K562 (cell line): ENCODE results near the gene DPH1. TPM values are rescaled to one million over a fixed set of nuclear protein-coding genes. Genes with fewer than 3 reads are reported as not detected.

Source experiments
- ATAC-seq: fragments of 200-7000 bp; cut with Tn5 transposase; 3 replicates; pipeline ENCODE4 v1.9.1; 2020; ENCODE audit warnings: moderate library complexity
- BruUV-seq: library from RNA; stranded (reverse); fragments of 400-500 nt; replicated peaks from 2 replicates; lab custom pipeline; 2021; lab: Mats Ljungman, UMichigan
- CTCF ChIA-PET: fragments of 300-600 bp; formaldehyde crosslinking; extraction: SDS; loops from one replicate; lab custom pipeline; 2021; ENCODE audit warnings: low intra/inter-chr PET ratio; lab: Yijun Ruan, JAX
- POLR2A ChIA-PET: fragments of 300-600, 350-650 bp; sonication (Branson Sonifier 250); formaldehyde crosslinking; extraction: SDS; loops from one replicate; lab custom pipeline; 2021; ENCODE audit warnings: antibody characterized with exemption, inconsistent platforms; lab: Yijun Ruan, JAX
- DNase-seq, 4 experiments: peaks; one replicate each; pipeline versions ENCODE4 v3.0.0 to v3.0.0-alpha.2; 2011 to 2018; ENCODE audit warnings: low spot score in 3 of 4, mixed read lengths in 3 of 4; ENCODE audit errors: extremely low read depth in 1 of 4
- FAIRE-seq: peaks from 2 replicates; lab custom pipeline; 2011; peaks lifted over from hg19 to GRCh38; lab: Jason Lieb, UNC
- H2AFZ ChIP-seq: 2 replicates; pipeline ENCODE4 v1.6.0; 2011; ENCODE audit warnings: low read depth, low read length, control low read depth, inconsistent platforms
- H3K27ac ChIP-seq: fragments of 200-600 bp; 3 replicates; pipeline ENCODE4 v1.8.0; 2011; ENCODE audit warnings: low read depth, mild to moderate bottlenecking, control low read depth, inconsistent platforms, low read length, moderate library complexity, mixed read lengths; ENCODE audit errors: extremely low read depth
- H3K27me3 ChIP-seq, 2 experiments: fragments of 300-600 bp in 1 of 2; 2 replicates in 1 of 2; 3 replicates in 1 of 2; pipeline versions ENCODE4 v1.6.0 to v1.8.0; 2011; ENCODE audit warnings: inconsistent platforms in 2 of 2, low read length in 2 of 2, mild to moderate bottlenecking in 1 of 2, mixed read lengths in 1 of 2, moderate library complexity in 1 of 2; ENCODE audit not compliant: control insufficient read depth in 2 of 2, insufficient read depth in 2 of 2
- H3K36me3 ChIP-seq: fragments of 300-600 bp; 3 replicates; pipeline ENCODE4 v1.8.0; 2011; ENCODE audit warnings: mild to moderate bottlenecking, low read length, inconsistent platforms; ENCODE audit not compliant: control insufficient read depth, insufficient read depth
- H3K4me1 ChIP-seq, 2 experiments: fragments of 200-600 bp in 1 of 2; replicated peaks in 1 of 2; 2 replicates in 1 of 2; 3 replicates in 1 of 2; pipeline versions ENCODE4 v1.5.1 to v1.8.0; 2011; ENCODE audit warnings: inconsistent platforms in 2 of 2, low read length in 2 of 2, mild to moderate bottlenecking in 1 of 2, mixed read lengths in 1 of 2, moderate library complexity in 1 of 2; ENCODE audit not compliant: control insufficient read depth in 2 of 2, insufficient read depth in 2 of 2
- H3K4me2 ChIP-seq: 2 replicates; pipeline ENCODE4 v1.6.1; 2011; ENCODE audit warnings: low read length, control low read depth, inconsistent platforms, mixed read lengths; ENCODE audit not compliant: insufficient read depth
- H3K4me3 ChIP-seq: fragments of 200-600 bp; sonication (generic), shearing (Covaris generic); 2 replicates; pipeline ENCODE4 v1.5.1; 2016; ENCODE audit warnings: control low read depth, inconsistent platforms
- H3K79me2 ChIP-seq: fragments of 200-600 bp; 3 replicates; pipeline ENCODE4 v1.8.0; 2011; ENCODE audit warnings: low read length, inconsistent platforms; ENCODE audit not compliant: control insufficient read depth, insufficient read depth
- H3K9ac ChIP-seq, 2 experiments: 2 replicates each; pipeline versions ENCODE4 v1.6.0 to v1.6.1; 2011; ENCODE audit warnings: low read depth in 2 of 2, low read length in 2 of 2, control low read depth in 1 of 2, inconsistent platforms in 1 of 2, mild to moderate bottlenecking in 1 of 2, mixed read lengths in 1 of 2; ENCODE audit not compliant: insufficient read depth in 1 of 2
- H3K9me1 ChIP-seq: one replicate; pipeline ENCODE4 v1.6.0; 2011; ENCODE audit warnings: inconsistent platforms, mild to moderate bottlenecking, low read length, moderate library complexity; ENCODE audit not compliant: control insufficient read depth, insufficient read depth
- H3K9me3 ChIP-seq: replicated peaks from 2 replicates; pipeline ENCODE4 v1.5.1; 2011; ENCODE audit warnings: low read depth, low read length, inconsistent platforms; ENCODE audit not compliant: control insufficient read depth, insufficient read depth
- H4K20me1 ChIP-seq: replicated peaks from 2 replicates; pipeline ENCODE4 v1.6.1; 2011; ENCODE audit warnings: low read length, inconsistent platforms, mixed read lengths; ENCODE audit not compliant: control insufficient read depth, insufficient read depth
- CBFA2T2 ChIP-seq: fragments of 450-650 bp; conservative IDR thresholded peaks from 2 replicates; pipeline ENCODE4 v1.6.1; 2017; ENCODE audit warnings: mild to moderate bottlenecking
- CBFA2T3 ChIP-seq: fragments of 450-650 bp; IDR thresholded peaks from 2 replicates; pipeline ENCODE4 v1.6.1; 2017
- CXXC5 ChIP-seq: fragments of 250-450 bp; sonication (Bioruptor Pico); IDR thresholded peaks from 2 replicates; pipeline ENCODE4 v1.8.0; 2022; ENCODE audit warnings: inconsistent platforms, mild to moderate bottlenecking, moderate library complexity
- DPF2 ChIP-seq: fragments of 450-650 bp; IDR thresholded peaks from 2 replicates; pipeline ENCODE4 v1.6.1; 2016
- ESRRA ChIP-seq: fragments of 450-650 bp; IDR thresholded peaks from 2 replicates; pipeline ENCODE4 v1.6.1; 2014; ENCODE audit warnings: low read depth, mild to moderate bottlenecking, moderate library complexity, borderline replicate concordance
- ETV5 ChIP-seq: sonication (generic); formaldehyde crosslinking; IDR thresholded peaks from 2 replicates; pipeline ENCODE4 v1.4.0; 2020; ENCODE audit warnings: low read depth, mild to moderate bottlenecking, missing genetic modification reagents
- GABPA ChIP-seq: fragments of 200-800 bp; sonication (Bioruptor generic); conservative IDR thresholded peaks from 2 replicates; pipeline ENCODE4 v1.6.1; 2016; ENCODE audit warnings: low read depth, missing genetic modification characterization, missing compliant biosample characterization
- GATA2 ChIP-seq: sonication (generic); formaldehyde crosslinking; IDR thresholded peaks from 2 replicates; pipeline ENCODE4 v1.4.0; 2020; ENCODE audit warnings: mild to moderate bottlenecking, missing genetic modification reagents
- L3MBTL2 ChIP-seq: fragments of 450-650 bp; IDR thresholded peaks from 2 replicates; pipeline ENCODE4 v1.6.1; 2016; ENCODE audit warnings: mild to moderate bottlenecking, moderate library complexity
- LEF1 ChIP-seq: fragments of 450-650 bp; IDR thresholded peaks from 2 replicates; pipeline ENCODE4 v1.6.1; 2016; ENCODE audit warnings: mild to moderate bottlenecking
- MAZ ChIP-seq, 2 experiments: fragments of 450-650 bp in 1 of 2; sonication (generic) in 1 of 2; formaldehyde crosslinking; IDR thresholded peaks in 1 of 2; conservative IDR thresholded peaks in 1 of 2; 2 replicates each; pipeline versions ENCODE4 v1.4.0 to v1.5.0; 2020; ENCODE audit warnings: mild to moderate bottlenecking in 1 of 2, missing genetic modification reagents in 1 of 2
- MECOM ChIP-seq: fragments of 250-450 bp; sonication (Bioruptor Pico); IDR thresholded peaks from 2 replicates; pipeline ENCODE4 v1.8.0; 2022; ENCODE audit warnings: inconsistent platforms
- RNF2 ChIP-seq: sonication (generic); IDR thresholded peaks from 2 replicates; pipeline ENCODE4 v1.6.1; 2016
- SMC3 ChIP-seq: conservative IDR thresholded peaks from 2 replicates; pipeline ENCODE4 v1.6.1; 2011; ENCODE audit warnings: low read depth, low read length, improper control_type of control experiment; ENCODE audit not compliant: insufficient read depth
- SP2 ChIP-seq: IDR thresholded peaks from 2 replicates; pipeline ENCODE4 v1.6.1; 2011; ENCODE audit warnings: mild to moderate bottlenecking, low read depth, low read length, moderate library complexity; ENCODE audit not compliant: poor library complexity, severe bottlenecking; ENCODE audit errors: extremely low read depth
- ZFX ChIP-seq: sonication (generic); formaldehyde crosslinking; IDR thresholded peaks from 2 replicates; pipeline ENCODE4 v1.8.0; 2022; ENCODE audit warnings: mild to moderate bottlenecking, missing genetic modification reagents, moderate library complexity
- WGBS: fragments of 100-300 bp; shearing (Covaris generic); methylation state at CpG from one replicate; pipeline ENCODE4 v1.1.6; 2016; ENCODE audit warnings: low coverage, mixed read lengths; ENCODE audit not compliant: insufficient coverage; ENCODE audit errors: missing lambda C conversion rate; 5-methylcytosine and 5-hydroxymethylcytosine counted together
- in situ Hi-C: fragments of 300-500 bp; cut with MboI; formaldehyde crosslinking; loops from 4 replicates; pipeline ENCODE4 v1.15.0; 2018; ENCODE audit warnings: inconsistent platforms, mixed read lengths
- intact Hi-C: fragments of 100-400 bp; cut with micrococcal nuclease; formaldehyde crosslinking; loops from 2 replicates; pipeline ENCODE4 v1.14.2; 2022
- polyA plus RNA-seq, 8 experiments: library from polyadenylated mRNA; depleted of rRNA in 4 of 8; stranded (reverse) in 5 of 8; unstranded in 3 of 8; fragments of >200 nt; fragmentation: Nextera tagmentation in 2 of 8; fragmentation: Illumina TruSeq in 1 of 8; extraction: Ambion mirVana in 2 of 8; extraction: Trizol in 1 of 8; gene quantifications; 2 replicates each; pipeline versions ENCODE4 v1.2.1 to v1.2.3, GENCODE V29; 2011 to 2014; ENCODE audit warnings: inconsistent platforms in 1 of 8, missing spikeins in 1 of 8
- total RNA-seq, 7 experiments: library from RNA; depleted of rRNA in 6 of 7; stranded (reverse); fragments of >200 nt in 6 of 7; fragmentation: Illumina TruSeq in 2 of 7; extraction: Trizol in 2 of 7; gene quantifications; 2 replicates each; pipeline versions ENCODE4 v1.2.1 to v1.2.3, GENCODE V29; 2011 to 2021; ENCODE audit warnings: low replicate concordance in 1 of 7
- TF ChIP-seq, protein P1 (sequence below), 2 experiments: fragments of 250-450 bp in 1 of 2; fragments of 450-650 bp in 1 of 2; sonication (Bioruptor Pico) in 1 of 2; IDR thresholded peaks; 2 replicates each; pipeline versions ENCODE4 v1.6.1 to v1.8.0; 2016 to 2021; ENCODE audit warnings: mild to moderate bottlenecking in 2 of 2, moderate library complexity in 2 of 2, missing compliant biosample characterization in 1 of 2, missing genetic modification characterization in 1 of 2
- TF ChIP-seq, protein P2 (sequence below): fragments of 200-800 bp; sonication (Bioruptor generic); IDR thresholded peaks from 2 replicates; pipeline ENCODE4 v1.6.1; 2017; ENCODE audit warnings: missing genetic modification characterization, missing compliant biosample characterization

DPH1 gene
- total and polyA plus RNA-seq, 9 of the 15 experiments (the other 6 are each of a cell fraction or from before 2014, with no cell fraction given) = 0.42 to 40.6 (median 20.2) TPM

- DNase-seq (peak; percentile 54 to 59 (median 58)), ATAC-seq (peak; percentile 83), FAIRE-seq (peak; percentile 76)
- no peaks in the 10 kb centered on the region for H3K9me1 ChIP-seq
- H3K9ac ChIP-seq = peak overlapping the region; percentile 30 to 73; a peak in 3 of 4 replicates
- H4K20me1 ChIP-seq = 0 out of 2 replicates have a peak, but pooled peaks cover 3% of the 10 kb centered on the region
- H3K9me3 ChIP-seq = no peaks in the 10 kb centered on the region
- peaks cover 18 to 19% of the 10 kb centered on the region in 2 experiments for H3K4me1 ChIP-seq
- in situ Hi-C loops (no loop called here), intact Hi-C loops (no loop called here)
- H3K4me2 ChIP-seq = peak overlapping the region; percentile 73
- peak overlapping the region; percentile 90 for H2AFZ ChIP-seq
- no TSS peak for BruUV-seq
- no peaks in the 10 kb centered on the region for H3K79me2 ChIP-seq
- POLR2A ChIA-PET = interaction anchor here (0.6 to 1.2 kb wide), 5 partner anchors 17 to 274 kb away, joined by 3 read pairs; no protein-coding TSS in a partner anchor
- 3% methylated on average over 15 of the region's 18 CpGs for WGBS
- 0 out of 3 replicates have a peak overlapping the region, but pooled peaks have one; percentile 17 for H3K27ac ChIP-seq
- H3K27me3 ChIP-seq = peaks cover 0 to 19% of the 10 kb centered on the region in 2 experiments; a peak in 3 of 5 replicates
- no peaks in the 10 kb centered on the region for H3K36me3 ChIP-seq
- CTCF ChIA-PET = no interaction called here
- no peak overlapping the region for H3K4me3 ChIP-seq
- peak; percentile 52; the same call in 1 of the 2 replicates for TF ChIP-seq CXXC5
- TF ChIP-seq LEF1 = no peak
- TF ChIP-seq ESRRA = peak; percentile 84
- peak; percentile 50 for TF ChIP-seq ZFX
- peak; percentile 28; the same call in 1 of the 2 replicates for TF ChIP-seq CBFA2T2
- TF ChIP-seq MAZ (CRISPR knock-in tag; conservative IDR thresholded peaks at IDR 0.05 in 1 of 2, IDR thresholded peaks at IDR 0.05 in 1 of 2) = peak in 1 of 2 experiments; percentile 88; a peak in 2 of 4 replicates
- TF ChIP-seq DPF2 = 0 out of 2 replicates have a peak, but pooled peaks have one; percentile 51
- TF ChIP-seq GATA2 (CRISPR knock-in tag) = peak; percentile 20; the same call in 1 of the 2 replicates
- TF ChIP-seq SMC3 = no peak
- peak; percentile 39; the same call in 1 of the 2 replicates for TF ChIP-seq RNF2
- TF ChIP-seq GABPA (tag) = peak; percentile 33; the same call in 1 of the 2 replicates
- peak; percentile 65 for TF ChIP-seq L3MBTL2
- TF ChIP-seq, protein P1, sequence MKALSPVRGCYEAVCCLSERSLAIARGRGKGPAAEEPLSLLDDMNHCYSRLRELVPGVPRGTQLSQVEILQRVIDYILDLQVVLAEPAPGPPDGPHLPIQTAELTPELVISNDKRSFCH (CRISPR knock-in tag; IDR thresholded peaks at IDR 0.05) = no peak
- TF ChIP-seq, protein P1 (tag; IDR thresholded peaks at IDR 0.05) = 0 out of 2 replicates have a peak, but pooled peaks have one; percentile 15
- peak; percentile 51; the same call in 1 of the 2 replicates for TF ChIP-seq ETV5 (CRISPR knock-in tag)
- TF ChIP-seq, protein P2, sequence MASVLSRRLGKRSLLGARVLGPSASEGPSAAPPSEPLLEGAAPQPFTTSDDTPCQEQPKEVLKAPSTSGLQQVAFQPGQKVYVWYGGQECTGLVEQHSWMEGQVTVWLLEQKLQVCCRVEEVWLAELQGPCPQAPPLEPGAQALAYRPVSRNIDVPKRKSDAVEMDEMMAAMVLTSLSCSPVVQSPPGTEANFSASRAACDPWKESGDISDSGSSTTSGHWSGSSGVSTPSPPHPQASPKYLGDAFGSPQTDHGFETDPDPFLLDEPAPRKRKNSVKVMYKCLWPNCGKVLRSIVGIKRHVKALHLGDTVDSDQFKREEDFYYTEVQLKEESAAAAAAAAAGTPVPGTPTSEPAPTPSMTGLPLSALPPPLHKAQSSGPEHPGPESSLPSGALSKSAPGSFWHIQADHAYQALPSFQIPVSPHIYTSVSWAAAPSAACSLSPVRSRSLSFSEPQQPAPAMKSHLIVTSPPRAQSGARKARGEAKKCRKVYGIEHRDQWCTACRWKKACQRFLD (CRISPR knock-in tag) = 0 out of 2 replicates have a peak, but pooled peaks have one; percentile 7
- no peak for TF ChIP-seq SP2
- peak; percentile 55 for TF ChIP-seq CBFA2T3
- TF ChIP-seq MECOM (CRISPR knock-in tag) = peak; percentile 83
Observed at GRCh38 chr17:1986783-1987451, 43.0 kb upstream of the DPH1 start.
